SK-N-MC (cell line): ENCODE data around the gene MAST2.

Experiments
- EZH2 ChIP-seq: fragments of 200-600 bp; sonication (generic); IDR thresholded peaks from one replicate; pipeline ENCODE4 v1.6.1; 2017; ENCODE audit warnings: antibody characterized with exemption
- POLR2AphosphoS5 ChIP-seq: IDR thresholded peaks from 2 replicates; pipeline ENCODE4 v1.6.1; 2012; ENCODE audit warnings: mild to moderate bottlenecking, low read depth, low read length, borderline replicate concordance

GRCh38 chr1:45772971-45773370 lies 30.4 kb upstream of the MAST2 start:
- TF ChIP-seq EZH2: no peak
- no peak for TF ChIP-seq POLR2AphosphoS5
